Measurements from ENCODE around the gene ZCCHC4. TPM values are rescaled to one million over a fixed set of nuclear protein-coding genes. Genes with fewer than 3 reads are reported as not detected.
"Not testable (repeated sequence)": the region's sequence is repeated elsewhere in the genome, so short reads cannot be mapped to it uniquely, and the experiment has no call there.

The ZCCHC4 gene
- total RNA-seq, 1 donor from 2014 or later, result 12.7 TPM

DNA sequence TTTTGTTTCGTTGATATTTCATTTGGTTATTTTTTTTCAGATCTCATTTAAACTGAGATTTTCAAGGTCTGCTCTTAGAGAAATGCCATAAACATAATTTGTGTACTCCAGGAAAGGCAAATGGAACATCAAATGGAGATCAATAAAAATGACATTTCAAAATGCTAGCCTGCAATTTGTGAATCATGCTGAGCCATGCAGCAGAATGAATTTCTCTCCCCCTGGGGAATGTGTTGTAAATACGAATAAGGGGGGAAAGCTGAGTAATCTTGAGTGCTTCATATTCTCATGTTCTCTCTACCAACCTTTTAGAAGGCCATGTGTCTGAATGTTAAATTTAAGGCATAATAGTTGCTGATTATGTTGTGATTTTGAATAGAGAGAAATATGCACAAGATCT lies 7.8 kb downstream of the ZCCHC4 start:
- intact Hi-C loops (cut with micrococcal nuclease), result no loop called here

DNA sequence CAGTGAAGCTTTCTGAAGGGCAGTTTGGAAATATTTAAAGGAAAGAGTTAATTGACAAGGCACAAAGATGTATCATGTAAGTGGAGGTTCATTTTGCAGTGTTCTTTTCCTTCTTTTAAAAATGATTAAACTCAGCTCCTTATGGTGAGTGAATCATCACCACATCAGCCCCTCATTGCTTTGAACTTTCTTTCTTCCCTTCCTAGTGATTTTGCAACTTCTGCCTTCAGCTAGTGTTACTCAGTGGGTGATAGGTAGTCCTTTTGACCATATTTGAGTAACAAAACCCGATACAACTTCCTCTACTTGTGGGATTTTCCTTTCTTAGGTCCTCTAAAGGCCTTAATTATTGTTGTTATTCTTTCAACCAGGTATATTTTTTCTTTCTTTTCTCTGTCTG lies 8.2 kb downstream of the ZCCHC4 start:
- intact Hi-C loops (cut with micrococcal nuclease), result no loop called here

DNA sequence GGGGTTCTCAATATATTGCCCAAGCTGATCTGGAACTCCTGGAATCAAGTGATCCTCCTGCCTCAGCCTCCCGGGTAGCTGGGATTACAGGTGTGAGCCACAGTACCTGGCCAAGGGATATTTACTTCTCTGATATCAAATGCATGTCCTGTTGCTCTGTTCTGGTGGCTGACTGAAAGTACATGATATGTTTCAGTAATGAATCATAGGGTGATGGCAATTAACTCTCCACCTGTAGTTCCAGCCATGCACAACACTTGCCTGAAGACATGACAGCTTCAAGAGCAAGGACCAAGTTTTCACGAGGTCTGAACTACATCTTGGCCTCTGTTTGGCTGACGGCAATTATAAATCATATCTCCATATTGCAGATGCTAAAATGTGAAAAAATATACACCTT lies 9.1 kb downstream of the ZCCHC4 start:
- intact Hi-C loops (cut with micrococcal nuclease), result no loop called here

DNA sequence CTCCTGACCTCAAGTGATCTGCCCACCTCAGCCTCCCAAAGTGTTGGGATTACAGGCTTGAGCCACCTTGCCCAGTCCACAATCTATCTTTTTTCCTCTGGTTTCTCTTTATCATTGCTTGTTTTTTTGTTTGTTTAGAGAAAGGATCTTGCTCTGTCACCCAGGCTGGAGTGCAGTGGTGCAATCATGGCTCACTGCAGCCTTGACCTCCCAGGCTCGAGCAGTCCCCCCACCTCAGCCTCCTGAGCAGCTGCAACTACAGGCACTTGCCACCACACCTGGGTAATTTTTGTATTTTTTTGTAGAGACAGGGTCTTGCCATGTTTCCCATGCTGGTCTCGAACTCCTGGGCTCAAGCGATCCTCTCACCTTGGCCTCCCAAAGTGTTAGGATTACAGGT lies 15.9 kb downstream of the ZCCHC4 start:
- intact Hi-C loops (cut with micrococcal nuclease), result not testable (repeated sequence)

DNA sequence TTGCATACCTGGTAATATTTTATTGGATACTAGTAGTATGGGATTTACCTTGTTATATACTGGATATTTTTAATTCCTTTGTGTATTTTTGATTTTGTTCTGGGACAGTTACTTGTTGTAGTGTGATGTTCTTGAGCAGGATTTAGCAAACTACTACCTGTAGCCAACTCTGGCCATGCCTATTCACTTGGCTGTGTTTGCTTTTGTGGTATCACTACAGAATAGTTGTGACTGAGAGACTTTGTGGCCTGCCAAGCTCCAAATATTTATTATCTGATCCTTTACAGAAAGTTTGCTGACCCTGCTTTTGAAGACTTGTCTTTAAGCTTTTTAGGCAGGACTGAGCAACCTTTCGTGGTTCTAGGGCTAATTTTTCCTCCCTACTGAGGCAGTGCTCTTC lies 17.8 kb downstream of the ZCCHC4 start:
- intact Hi-C loops (cut with micrococcal nuclease), result loop anchor here (5.0 kb wide), 1 partner anchor 47 kb away; the partner anchor contains the start of gene ANAPC4

DNA sequence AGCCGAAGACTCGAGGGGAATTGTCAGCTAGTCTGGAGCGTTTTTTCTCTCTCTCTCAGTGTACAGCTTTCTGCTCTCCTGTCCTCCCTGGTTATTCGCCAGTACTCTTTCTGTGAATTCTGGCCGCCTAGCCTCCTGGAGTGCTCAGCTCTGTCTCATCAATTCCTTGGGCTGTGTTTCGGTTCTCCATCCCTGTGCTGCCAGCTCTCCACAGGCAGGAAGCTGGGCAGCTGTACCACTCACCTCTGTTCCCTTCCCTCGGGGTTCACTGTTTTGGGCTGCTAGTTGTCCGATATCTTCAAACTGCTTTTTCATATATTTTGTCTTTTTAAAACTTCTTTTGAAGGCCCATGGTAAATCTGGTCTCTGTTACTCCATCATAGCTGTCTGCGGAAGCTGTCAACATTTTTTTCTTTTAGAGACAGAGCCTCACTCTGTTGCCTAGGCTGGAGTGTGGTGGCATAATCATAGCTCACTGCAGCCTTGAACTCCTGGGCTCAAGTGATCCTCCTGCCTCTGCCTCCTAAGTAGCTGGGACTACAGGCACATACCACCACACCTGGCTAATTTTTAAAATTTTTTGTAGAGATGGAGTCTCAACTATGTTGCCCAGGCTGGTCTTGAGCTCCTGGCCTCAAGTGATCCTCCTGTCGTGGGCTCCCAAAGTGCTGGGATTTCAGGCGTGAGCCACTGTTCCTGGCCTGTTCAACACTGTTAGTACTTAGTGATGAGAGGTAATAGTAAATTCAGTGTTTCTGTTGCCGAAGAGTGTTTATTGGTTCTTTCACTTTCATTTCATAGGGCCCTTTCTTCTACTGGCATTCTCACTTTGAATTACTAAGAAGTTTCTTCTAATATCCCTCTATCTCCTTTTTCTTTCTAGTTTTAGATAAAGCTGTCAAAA lies 18.6 kb downstream of the ZCCHC4 start:
- intact Hi-C loops (cut with micrococcal nuclease), result loop anchor here (1.0 to 5.0 kb wide), 2 partner anchors 19 to 46 kb away; partner anchors contain the start of genes ANAPC4 and ZCCHC4

DNA sequence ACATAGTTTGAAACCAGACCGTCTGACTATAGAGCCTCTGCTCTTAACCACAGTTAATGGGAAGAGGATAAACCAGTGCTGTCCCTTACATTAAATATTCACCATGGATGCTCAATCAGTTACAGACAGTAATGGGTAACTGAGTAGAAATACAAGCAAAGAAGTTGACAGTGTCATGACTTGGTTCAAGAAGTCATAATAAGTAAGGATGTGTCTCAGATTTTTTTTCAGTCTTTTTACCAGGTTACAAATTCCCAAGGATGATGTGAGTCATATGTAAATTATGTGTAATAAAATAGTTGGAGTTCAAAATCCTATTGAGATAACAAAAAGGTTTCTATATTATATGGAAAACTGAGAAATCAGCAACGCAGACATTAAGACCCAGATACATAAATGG lies 31.1 kb downstream of the ZCCHC4 start:
- intact Hi-C loops (cut with micrococcal nuclease), result no loop called here

DNA sequence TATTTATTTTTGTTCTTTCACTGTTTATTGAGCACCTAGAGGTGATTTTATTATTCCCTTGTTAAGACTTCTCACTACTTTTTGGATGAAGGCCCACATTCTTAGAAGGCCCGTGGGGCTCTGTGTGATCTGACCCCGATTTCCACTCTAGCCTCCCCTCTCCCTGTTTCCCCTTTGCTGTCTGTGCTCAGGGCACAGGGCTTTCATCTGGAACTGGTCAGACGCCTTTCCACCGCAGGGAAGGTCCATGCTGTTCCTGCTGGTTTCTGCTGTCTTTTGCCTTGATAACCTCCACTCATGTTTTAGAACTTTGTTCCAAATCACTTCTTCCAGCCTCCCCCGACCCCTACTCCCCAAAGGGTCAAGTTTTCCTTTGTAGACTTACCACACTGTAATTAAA lies 33.2 kb downstream of the ZCCHC4 start:
- intact Hi-C loops (cut with micrococcal nuclease), result no loop called here

DNA sequence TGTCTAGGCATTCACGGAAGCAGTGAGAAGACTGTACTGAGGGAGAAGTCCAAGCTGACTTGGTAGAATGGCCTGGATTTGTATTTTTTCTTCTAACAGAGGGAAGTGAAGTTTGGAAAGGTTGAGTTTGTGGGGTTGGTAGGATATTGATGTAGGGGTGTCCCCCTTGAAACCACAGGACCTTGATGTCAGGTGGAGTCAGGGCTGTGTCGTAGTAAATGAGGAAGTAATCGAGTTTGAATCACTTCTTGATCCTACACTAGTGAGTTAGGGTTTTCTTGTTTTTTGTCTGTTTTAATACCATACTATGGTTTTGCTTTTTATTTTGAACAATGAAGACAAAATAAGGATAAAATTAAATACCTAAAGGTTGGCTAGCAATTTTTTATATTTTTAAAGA lies 34.3 kb downstream of the ZCCHC4 start:
- intact Hi-C loops (cut with micrococcal nuclease), result no loop called here

DNA sequence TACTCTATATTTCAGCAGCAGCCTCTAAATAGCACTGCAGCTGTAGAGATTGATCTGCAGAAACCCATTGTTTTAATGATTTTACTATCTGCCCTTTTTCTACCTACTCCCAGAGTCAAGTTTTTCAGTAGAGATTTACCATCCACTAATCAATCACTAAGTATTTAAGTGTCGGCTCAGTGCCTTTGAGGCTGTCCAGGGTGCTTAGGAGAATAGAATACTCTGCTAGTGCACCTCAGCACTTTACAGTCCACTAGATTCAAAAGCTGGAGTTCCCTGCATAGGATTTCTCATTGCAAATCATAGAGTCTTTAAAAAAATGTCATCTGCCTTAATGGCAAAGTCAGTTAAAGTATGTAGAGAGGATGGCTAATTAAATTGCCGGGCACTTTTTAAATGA lies 34.9 kb downstream of the ZCCHC4 start:
- intact Hi-C loops (cut with micrococcal nuclease), result no loop called here

DNA sequence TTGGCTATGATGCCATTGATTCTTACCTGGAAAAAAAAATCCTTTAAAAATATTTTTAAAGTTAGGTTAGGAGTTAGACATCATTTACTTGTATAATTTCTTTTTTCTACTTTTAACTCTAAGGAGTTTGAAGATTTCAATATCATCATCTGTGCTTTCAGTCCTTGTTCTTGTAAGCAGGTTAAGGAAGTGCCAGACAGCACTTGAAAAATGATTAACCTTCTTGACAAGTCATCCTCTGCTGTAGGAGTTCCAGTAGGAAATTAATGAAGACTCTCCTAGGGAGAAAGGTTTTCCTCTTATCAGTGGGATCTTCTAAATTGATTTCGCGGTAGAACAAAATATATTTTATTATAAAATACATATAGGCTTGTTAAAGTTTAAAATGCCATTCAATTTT lies 35.4 kb downstream of the ZCCHC4 start:
- intact Hi-C loops (cut with micrococcal nuclease), result no loop called here

DNA sequence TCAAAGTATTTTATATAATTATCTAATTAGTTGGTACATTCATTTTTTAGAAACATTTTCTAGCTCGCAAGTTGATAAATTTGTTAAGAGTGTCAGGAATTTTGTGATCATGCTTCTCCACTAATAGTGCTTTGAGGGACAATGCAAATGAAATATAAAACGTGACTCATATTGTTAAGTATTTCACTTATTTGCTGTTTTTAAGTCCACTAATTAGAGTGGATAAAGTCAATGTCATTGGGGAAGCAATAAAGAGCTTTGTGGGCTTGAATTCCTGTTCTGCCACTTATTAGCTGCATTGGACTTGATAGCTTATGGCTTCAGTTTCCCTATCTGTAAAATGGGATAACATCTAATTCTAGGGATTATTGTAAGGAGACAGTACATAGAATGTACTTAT lies 38.0 kb downstream of the ZCCHC4 start:
- intact Hi-C loops (cut with micrococcal nuclease), result no loop called here

DNA sequence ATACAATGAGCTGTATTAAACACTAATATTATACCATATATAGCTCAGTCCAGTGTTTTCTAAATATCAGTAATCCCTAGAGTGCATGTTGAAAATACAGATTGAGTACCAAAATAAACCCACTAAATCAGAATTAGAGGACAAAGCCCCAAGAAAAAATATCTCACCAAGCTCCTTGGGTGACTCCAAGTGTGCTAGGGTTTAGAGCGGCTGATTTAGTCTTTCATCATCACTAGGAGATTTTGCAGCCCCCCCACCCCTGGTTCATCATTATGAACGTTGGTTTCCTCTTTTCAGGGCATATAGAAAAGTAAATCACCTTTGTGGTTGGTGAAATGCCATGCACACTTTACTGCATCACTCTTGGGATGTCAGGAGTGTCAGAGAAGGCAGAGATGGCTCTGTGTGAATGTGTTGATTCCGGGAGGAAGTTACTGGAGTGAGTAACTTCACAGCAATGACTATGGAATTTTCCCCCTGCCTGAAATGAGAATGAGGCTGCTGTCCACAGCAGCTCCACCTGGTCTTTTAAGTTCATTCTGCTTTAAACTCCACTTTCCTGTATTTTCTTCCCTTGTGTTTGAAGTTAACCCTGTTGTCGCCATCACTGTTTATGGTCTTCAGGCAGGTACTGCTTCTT lies 39.3 kb downstream of the ZCCHC4 start:
- intact Hi-C loops (cut with micrococcal nuclease), result no loop called here

DNA sequence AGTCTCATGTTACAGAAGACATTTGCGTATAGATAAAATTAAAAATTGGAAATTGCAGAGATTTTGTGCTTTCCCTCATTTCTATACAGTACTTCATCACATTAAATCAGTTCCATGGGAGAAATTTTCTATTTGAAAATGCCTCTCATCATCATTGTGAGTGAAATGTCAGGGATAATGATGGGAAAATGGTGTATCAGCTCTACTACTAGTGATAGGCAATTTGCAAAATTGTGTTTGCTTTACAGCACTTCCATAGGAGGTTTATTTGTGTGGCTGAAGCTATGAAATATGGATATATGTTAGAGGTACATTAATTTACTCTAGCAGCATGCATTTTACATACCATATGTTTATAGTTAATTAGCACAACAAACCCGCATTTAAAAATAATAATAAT lies 43.5 kb downstream of the ZCCHC4 start:
- intact Hi-C loops (cut with micrococcal nuclease), result no loop called here

DNA sequence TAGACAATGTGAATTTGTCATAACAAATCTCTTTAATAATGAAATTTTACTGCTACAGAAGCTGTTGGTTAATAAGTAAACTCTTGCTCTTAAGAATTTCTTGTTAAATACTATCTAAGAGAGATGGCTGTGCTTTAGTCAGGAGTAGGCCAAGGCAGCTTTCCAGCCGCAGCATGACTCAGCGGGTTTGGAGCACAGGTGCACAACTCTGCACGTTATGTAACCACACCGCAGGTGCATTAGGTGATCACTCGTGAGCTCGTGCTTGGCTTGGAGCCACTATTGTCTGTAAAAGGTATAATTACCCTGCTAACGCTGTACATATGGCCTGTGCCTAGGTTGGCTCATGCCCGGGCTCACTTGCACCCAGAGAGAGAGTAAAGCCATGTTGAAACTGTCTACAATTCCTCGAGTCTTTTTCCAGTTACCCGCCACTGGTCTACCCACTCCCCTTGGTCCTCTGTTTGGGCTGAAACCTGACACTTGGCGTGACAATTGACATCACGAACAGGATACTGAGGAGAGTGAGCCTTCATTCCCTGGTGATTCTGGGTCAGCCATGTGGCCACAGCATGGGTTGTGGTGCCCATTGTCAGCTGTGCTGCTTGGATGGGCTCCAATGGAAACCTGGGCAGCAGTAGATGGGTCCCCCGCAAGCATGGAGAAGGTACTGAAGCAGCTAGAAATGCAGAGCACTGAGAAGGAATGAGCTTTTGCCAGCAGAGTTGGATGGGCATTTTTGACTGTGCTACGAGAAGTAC lies 46.1 kb downstream of the ZCCHC4 start:
- intact Hi-C loops (cut with micrococcal nuclease), result no loop called here

DNA sequence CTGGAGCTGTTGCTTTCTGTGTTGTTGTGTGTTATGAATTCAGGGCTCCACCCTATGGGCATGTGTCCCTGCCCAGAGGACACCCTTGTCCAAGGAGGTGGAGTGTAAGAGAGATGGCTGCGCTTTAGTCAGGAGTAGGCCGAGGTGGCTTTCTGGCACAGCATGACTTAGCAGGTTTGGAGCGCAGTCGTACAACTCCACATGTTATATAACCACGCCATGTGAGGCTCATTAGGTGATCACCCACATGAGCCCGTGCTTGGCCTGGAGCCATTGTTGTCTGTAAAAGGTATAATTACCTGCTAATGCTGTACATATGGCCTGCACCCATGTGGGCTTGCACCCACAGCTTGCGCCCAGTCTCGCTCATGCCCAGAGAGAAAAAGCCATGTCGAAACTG lies 48.7 kb downstream of the ZCCHC4 start:
- intact Hi-C loops (cut with micrococcal nuclease), result no loop called here

DNA sequence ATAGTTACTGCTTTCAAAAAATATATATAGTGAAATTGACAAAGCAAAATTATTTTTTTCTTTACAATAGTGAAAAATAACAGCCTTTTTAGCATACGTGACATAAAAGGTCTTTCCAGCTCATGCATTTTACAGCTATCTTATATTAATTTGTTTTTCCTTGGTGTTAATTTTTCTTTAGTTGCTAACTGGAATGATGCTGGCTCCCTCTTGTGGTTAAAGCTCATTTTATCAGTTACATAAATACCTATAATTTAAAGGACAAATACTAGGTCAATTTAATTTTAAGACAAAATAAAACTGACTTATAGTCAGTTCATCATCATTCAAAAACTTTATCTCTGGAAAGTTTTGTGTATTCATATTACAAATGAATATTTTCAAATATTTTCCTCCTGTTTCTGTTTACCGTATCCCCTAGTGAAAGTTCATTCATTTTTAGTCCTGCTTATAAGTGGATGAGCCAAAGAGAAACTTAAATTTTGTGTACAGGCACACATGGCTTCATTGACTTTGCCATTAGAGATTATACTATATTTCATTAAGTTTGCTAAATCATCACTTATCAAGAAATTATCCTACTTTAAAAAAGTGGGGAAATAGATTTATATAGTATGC lies 54.5 kb downstream of the ZCCHC4 start:
- intact Hi-C loops (cut with micrococcal nuclease), result loop anchor here (1.0 kb wide), 3 partner anchors 55 to 387 kb away; partner anchors contain the start of gene ZCCHC4

DNA sequence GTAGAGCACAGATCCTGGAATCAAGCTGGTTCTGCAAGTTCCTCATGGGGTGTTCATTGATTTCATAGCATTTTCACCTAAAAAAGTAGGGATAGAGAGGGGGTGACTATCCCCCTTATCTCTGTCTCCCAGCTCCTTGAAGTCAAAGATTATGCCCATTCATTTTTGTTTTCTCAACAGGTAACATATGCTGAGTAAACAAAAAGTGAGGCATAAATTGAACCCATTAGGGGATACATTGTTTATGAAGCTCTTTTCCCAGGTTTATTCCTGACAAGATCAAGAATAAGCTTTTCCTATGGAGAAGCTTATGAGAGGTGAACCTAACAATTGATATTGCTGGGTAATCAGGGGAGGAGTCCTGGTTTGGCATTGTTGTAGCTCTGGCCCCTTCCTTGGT lies 55.3 kb downstream of the ZCCHC4 start:
- intact Hi-C loops (cut with micrococcal nuclease), result loop anchor here (1.0 kb wide), 3 partner anchors 56 to 388 kb away; partner anchors contain the start of gene ZCCHC4

DNA sequence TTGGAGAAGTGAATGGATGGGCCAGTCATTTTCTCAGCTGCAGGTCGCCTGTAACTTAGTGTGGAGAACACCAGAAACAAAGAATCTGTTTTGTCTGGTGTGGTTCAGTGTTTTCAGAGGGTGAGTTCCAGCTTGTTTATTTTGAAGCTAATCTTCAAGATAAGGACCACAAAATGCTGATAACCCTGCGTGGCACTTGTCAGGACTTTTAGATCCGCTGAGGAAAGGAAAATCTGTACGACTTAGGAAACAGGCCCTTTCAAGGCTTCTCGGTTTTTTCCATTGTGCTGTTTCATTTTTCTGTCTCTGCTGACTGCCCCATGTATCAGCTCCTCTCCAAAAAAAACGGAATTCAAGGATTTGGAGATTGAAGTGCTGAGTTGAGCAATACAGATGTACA lies 55.7 kb downstream of the ZCCHC4 start:
- intact Hi-C loops (cut with micrococcal nuclease), result no loop called here

DNA sequence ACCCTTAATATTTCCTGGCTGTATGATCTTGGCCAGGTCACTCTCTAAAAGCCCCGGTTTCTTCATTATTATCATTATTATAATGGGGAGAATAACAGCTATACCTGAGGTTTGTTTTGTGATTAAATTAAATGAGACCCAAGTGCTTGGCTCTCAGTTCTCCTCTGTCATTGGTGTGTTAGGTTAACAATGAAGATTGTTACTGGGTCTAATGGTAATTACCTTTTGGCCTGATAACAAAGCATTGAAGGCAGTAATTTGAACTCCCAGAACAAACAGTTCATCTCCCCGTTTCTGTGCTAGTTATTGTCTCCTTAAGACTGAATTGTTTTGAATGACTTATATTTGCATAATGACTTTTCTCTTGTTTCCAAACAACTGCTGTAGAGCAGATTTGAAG lies 57.7 kb downstream of the ZCCHC4 start:
- intact Hi-C loops (cut with micrococcal nuclease), result no loop called here

DNA sequence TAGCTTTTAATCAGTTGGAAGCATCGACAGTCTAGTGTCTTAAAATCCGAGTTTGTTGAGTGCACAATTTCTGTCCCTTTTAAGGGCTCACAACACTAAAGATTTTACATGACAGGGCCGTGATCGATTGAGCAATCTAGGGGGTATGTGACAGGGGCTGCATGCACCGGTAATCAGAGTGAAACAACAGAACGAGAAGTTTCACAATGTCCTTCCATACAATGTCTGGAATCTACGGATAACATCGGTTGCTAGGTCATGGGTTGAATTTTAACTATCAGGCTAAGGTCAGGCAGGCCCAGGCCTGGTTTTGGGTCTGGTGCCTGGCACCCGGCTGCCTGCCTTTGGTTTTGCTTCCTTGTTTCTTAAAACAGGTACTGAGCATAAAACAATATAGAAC lies 60.0 kb downstream of the ZCCHC4 start:
- intact Hi-C loops (cut with micrococcal nuclease), result not testable (repeated sequence)
